SKM-1 treated with dmso at 0.1 percent for 144 hours (cell line): ENCODE data around the gene HOXC12.

Experiments used
- DNase-seq: peaks from one replicate; lab custom pipeline; 2025; ENCODE audit not compliant: unreplicated experiment; lab: John Stamatoyannopoulos, UW

The HOXC12 gene

DNA sequence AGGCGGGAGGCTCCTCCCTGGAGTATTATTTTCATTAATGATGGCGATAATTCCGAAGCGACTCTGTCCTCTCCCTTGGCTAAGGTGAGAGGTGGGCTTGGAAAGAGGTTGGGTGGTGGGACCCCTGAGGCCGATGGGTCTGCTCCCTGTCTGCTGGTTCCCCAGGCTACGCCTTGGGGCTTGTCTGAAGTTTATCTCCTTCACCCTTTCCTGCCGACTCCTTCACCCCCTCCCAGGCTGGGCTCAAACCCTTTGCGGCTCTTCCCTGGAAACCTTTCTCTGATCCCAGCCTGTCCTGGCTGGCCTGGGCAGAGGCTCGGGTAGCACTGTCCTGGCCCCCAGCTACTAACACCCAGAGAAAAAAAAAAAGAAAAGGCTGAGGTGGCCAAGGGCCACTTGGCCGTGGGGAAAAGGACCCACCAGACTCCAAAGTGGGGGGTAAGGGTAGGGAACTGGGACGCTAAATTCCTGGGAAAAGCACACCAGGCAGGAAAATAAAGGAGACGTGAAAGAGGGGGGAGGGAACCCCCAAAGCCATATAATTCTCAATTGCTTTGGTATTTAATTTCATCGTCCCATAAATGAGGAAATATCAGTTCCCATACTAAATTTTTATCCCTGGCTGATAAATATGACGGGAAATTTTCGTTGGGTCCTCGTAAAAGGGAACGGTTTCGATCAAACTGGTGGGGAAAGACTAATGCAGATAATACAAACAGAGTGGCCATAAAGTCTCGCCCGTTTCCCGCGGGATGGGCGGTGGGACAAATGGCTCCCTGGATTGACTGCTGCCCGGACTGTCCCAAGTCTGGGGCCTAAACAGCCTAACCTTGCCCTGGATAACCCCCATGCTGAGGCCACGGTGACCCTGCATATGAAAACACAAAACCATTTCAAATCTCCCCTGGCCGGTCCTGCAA is 28.2 kb downstream of the HOXC12 start:
- no peak for DNase-seq

DNA sequence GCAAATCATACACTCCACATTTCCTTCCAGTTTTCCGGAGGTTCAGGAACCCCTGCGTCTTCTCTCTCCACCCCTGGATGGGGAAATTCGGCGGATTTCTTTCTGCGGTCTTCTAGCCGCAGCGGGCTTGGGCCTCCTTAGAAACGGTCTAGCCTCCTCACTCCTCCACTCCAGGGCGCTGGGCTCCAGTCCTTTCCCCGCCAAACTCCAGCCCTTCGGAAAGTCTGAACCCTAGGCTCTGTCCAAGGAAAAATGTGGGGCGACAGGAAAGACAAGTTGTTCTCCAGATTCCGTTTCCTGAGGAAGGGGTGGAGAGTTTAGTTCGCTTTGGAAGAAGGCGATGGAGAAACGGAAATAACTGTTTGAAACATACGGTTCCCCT is 28.9 kb downstream of the HOXC12 start:
- DNase-seq: no peak

DNA sequence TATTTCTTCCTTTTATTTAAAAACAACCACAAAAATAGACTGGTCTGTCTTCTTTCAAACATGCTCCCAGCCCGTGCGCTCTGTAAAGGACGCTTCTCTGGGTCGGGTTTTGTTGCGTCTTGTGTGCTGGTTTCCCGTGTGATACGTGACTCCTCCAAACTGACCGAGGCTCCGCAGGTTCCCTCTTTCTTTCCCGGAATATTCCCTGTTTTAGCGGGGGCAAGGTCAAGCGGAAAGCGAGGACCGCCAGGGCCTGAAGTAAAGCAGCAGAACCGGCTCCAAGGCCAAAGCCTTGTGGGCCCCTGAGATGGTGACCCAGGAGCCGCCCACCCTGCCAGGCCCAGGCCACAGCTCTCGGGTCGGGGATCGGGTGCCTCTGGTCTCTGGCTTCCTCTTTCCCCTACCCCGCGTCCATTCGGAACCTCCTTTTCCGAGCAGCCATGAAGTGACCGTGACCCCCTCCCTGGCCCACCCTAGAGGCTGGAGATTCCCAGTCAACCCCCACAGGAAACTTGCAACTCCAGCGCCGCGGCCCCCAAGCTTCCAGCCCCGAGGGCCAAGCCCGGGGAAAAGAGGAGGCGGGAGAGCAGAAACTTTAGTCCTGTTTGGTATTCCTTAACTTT is 29.4 kb downstream of the HOXC12 start:
- DNase-seq: no peak

GRCh38 chr12:53984901-53985691 is 30.4 kb downstream of the HOXC12 start, which contains the start of gene HOXC10:
Gene HOXC10, plus strand, starts transcription at chr12:53985146. Its CDS starts 114 bp downstream, at chr12:53985260.
- no peak for DNase-seq

- no peak for DNase-seq
Measured at GRCh38 chr12:53985692-53985993, 30.9 kb downstream of the HOXC12 start.

- DNase-seq: no peak
Measured at GRCh38 chr12:53985994-53986685, 31.4 kb downstream of the HOXC12 start.

DNA sequence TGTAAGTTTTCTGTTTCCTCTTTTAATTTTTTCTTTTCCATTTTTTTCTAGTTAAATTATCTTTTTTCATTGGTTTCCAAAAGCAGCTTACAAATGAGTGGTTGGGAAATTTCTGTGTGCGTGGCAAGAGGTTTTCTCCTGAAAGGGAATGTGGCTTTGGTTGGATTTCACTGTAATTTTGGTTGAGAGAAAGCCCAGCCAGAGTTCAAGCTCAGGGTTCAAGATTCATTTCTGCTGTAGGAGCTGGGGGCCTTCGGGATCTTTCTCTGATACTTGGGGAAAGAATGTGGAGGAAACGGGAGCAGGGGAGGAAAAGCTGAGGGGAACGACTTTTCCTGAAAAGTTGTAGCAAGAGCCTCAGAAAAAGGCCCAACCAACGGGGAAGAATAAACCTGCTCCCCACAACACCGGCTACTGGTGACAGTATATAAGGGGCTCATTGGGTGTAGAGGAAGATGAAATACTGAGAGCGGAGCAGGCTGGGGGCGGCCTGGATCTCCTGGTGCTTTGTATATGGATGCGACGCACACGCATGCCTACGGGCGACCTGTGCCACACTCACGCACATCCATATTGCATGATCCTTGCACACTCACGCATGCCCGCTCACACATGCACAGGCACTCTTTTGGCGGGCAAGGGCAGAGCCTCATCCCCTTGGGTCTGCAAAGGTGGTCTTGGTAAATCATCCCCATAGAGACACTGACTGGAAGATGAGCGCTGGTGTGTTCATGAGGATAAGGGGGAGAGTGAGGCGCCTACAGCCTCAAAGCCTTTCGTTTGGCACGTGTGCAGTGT is 32.2 kb downstream of the HOXC12 start:
- DNase-seq: no peak

DNA sequence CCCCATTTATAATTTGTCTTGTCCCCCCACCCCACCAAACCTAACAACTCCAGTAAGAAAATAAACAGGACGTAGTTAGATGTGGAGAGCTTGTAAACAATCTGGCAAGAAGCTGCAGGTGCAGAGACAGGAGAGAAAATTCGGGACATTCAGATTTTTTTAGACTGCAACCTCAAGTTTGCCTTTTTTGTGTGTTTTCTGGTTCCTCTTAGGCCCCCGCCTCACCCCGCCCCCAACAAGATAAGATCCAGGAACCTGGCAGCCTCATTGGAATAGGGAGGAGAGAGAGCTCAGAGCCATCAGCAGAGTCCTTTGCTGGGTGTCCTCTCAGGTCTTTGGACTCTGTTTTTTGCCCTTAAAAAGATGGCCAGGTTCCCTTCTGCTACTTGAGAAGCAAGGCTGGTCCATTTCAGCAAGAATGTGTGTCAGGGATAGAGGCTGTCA is 33.1 kb downstream of the HOXC12 start:
- no peak for DNase-seq

GRCh38 chr12:53988541-53989226 is 34.0 kb downstream of the HOXC12 start:
- no peak for DNase-seq

DNA sequence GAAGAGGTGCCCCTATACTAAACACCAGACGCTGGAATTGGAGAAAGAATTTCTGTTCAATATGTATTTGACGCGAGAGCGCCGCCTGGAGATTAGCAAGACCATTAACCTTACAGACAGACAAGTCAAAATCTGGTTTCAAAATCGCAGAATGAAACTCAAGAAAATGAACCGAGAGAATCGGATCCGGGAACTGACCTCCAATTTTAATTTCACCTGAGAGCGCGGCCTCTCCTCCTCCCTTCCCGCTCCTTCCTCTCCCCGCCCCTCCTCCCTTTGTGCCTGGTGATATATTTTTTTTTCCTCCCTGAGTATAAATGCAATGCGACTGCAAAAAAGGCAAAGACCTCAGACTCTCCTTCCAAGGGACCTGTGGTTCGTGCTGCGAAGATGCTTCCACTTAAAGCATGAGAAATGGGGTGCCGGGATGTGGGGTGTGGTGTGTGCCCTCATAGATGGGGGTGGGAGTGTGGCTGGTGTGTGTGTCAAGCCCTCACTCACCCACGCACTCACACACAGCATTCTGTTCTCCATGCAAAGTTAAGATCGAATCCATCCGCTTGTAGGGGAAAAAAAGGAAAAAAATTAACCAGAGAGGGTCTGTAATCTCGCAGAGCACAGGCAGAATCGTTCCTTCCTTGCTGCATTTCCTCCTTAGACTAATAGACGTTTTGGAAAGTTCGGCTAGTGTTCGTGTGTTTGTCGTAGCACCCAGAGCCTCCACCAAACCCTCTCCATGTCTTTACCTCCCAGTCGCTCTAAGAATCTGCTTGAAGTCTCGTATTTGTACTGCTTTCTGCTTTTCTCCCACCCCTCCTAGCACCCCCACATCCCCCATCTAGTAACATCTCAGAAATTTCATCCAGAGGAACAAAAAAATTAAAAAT is 34.8 kb downstream of the HOXC12 start:
- no peak for DNase-seq

GRCh38 chr12:53990311-53991076 is 35.8 kb downstream of the HOXC12 start:
- DNase-seq: no peak

GRCh38 chr12:53991077-53991460 is 36.4 kb downstream of the HOXC12 start:
- no peak for DNase-seq

- no peak for DNase-seq
Measured at GRCh38 chr12:53992377-53992889, 37.7 kb downstream of the HOXC12 start.

GRCh38 chr12:53993162-53994008 is 38.7 kb downstream of the HOXC12 start:
- DNase-seq: no peak

DNA sequence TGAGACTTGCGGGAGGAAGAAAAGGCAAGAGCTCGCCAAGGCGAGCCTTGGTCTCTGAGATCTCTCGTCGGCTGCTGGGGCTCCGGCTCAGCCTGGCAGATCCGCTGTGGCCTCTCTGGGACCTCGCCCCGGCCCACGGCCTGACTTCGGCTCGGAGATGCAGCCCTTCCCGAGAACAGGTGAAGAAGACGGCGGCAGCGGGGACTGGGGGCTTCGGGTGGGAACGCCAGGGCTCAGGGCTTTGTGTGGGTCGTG is 39.2 kb downstream of the HOXC12 start:
- DNase-seq: no peak

- no peak for DNase-seq
Measured at GRCh38 chr12:53994264-53995001, 39.7 kb downstream of the HOXC12 start.

GRCh38 chr12:53995002-53995377 is 40.3 kb downstream of the HOXC12 start:
- DNase-seq: no peak
